HL-60 (cell line): Measurements from ENCODE around the gene PLOD3.

Source experiments
- DNase-seq, 2 experiments: peaks; one replicate each; pipeline ENCODE4 v3.0.0-alpha.2; 2010 to 2020; ENCODE audit warnings: low read depth in 1 of 2, low spot score in 1 of 2
- H3K27ac ChIP-seq: fragments of 250-450 bp; sonication (Bioruptor Pico); replicated peaks from 2 replicates; pipeline ENCODE4 v1.5.1; 2020; ENCODE audit warnings: mild to moderate bottlenecking, moderate library complexity
- H3K27me3 ChIP-seq: fragments of 250-450 bp; sonication (Bioruptor Pico); 2 replicates; pipeline ENCODE4 v1.5.1; 2021; ENCODE audit warnings: mild to moderate bottlenecking, moderate library complexity; ENCODE audit not compliant: insufficient read depth, poor library complexity, severe bottlenecking
- H3K4me3 ChIP-seq: replicated peaks from 2 replicates; pipeline ENCODE4 v1.5.1; 2011; ENCODE audit warnings: mild to moderate bottlenecking, control low read depth, low read length; ENCODE audit not compliant: insufficient read depth
- CTCF ChIP-seq: IDR thresholded peaks from one replicate; pipeline ENCODE4 v1.5.1; 2011; ENCODE audit warnings: low read length, control low read depth, inconsistent platforms; ENCODE audit not compliant: insufficient read depth
- GABPA ChIP-seq: IDR thresholded peaks from 2 replicates; pipeline ENCODE4 v1.6.1; 2012; ENCODE audit warnings: low read depth
- POLR2AphosphoS5 ChIP-seq: IDR thresholded peaks from 2 replicates; pipeline ENCODE4 v1.6.1; 2012; ENCODE audit warnings: low read depth
- SPI1 ChIP-seq: IDR thresholded peaks from 2 replicates; pipeline ENCODE4 v1.6.1; 2012; ENCODE audit warnings: low read depth, mild to moderate bottlenecking, borderline replicate concordance
- TF ChIP-seq, protein P1 (sequence below): IDR thresholded peaks from 2 replicates; pipeline ENCODE4 v1.6.1; 2012; ENCODE audit warnings: low read depth; ENCODE audit not compliant: insufficient replicate concordance

The PLOD3 gene

DNA sequence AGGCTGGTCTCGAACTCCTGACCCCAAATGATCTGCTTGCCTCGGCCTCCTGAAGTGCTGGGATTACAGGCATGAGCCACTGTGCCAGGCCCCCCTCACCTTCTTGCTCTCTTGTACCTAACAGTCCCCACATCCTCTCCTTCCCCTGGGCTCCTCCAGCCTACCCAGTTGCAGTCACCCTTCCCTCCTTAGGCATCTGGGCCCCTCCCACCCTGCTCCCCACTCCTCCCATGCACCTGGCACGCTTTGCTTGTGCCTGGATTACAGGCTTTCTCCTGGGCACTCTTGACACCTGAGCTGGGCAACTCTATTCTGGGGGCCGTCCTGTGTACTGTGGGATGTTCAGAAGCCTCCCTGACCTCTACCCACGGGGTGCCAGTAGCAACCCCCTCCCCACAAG lies 17.3 kb upstream of the PLOD3 start:
- no peak overlapping the region for H3K27ac ChIP-seq
- TF ChIP-seq GABPA (no peak), CTCF (no peak), SPI1 (no peak), POLR2AphosphoS5 (no peak)
- TF ChIP-seq, protein P1, sequence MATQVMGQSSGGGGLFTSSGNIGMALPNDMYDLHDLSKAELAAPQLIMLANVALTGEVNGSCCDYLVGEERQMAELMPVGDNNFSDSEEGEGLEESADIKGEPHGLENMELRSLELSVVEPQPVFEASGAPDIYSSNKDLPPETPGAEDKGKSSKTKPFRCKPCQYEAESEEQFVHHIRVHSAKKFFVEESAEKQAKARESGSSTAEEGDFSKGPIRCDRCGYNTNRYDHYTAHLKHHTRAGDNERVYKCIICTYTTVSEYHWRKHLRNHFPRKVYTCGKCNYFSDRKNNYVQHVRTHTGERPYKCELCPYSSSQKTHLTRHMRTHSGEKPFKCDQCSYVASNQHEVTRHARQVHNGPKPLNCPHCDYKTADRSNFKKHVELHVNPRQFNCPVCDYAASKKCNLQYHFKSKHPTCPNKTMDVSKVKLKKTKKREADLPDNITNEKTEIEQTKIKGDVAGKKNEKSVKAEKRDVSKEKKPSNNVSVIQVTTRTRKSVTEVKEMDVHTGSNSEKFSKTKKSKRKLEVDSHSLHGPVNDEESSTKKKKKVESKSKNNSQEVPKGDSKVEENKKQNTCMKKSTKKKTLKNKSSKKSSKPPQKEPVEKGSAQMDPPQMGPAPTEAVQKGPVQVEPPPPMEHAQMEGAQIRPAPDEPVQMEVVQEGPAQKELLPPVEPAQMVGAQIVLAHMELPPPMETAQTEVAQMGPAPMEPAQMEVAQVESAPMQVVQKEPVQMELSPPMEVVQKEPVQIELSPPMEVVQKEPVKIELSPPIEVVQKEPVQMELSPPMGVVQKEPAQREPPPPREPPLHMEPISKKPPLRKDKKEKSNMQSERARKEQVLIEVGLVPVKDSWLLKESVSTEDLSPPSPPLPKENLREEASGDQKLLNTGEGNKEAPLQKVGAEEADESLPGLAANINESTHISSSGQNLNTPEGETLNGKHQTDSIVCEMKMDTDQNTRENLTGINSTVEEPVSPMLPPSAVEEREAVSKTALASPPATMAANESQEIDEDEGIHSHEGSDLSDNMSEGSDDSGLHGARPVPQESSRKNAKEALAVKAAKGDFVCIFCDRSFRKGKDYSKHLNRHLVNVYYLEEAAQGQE = no peak
- no peaks in the 10 kb centered on the region for H3K27me3 ChIP-seq
- DNase-seq = no peak
- no peak overlapping the region for H3K4me3 ChIP-seq

DNA sequence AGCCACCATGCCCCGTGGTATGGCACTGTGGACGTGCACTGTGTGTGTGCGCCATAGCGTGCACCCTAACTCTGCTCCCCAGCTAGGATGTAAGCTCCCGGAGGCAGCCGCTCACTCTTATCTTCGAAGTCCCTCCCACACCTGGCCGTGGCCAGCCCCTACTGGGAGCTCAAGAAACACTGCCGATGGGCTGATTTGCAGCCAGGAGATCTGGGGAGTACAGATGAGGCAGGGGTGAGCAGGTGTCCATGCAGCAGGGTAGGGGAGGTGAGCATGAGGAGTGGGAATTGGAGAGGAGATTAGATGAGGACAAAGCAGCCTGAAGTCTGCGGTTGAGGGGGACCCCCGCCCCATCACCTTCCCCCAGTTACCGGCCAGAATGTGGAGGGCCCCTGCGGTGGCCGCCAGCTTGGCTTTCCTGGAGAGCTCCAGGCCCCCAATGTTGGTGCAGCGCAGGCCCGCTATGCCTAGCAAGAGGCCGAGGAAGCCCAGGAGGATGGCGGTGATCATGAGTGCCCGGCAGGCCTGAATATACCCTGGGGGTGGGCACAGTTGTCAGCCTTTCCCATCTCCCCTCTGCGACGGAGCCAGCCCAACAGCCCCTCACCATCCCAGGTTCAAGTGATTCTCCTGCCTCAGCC lies 16.6 kb upstream of the PLOD3 start:
- Histone ChIP-seq H3K27me3 (no peaks in the 10 kb centered on the region), H3K27ac (no peak overlapping the region), H3K4me3 (no peak overlapping the region)
- DNase-seq = no peak
- TF ChIP-seq, protein P1 = no peak
- TF ChIP-seq SPI1 (no peak), CTCF (no peak), POLR2AphosphoS5 (no peak), GABPA (no peak)

DNA sequence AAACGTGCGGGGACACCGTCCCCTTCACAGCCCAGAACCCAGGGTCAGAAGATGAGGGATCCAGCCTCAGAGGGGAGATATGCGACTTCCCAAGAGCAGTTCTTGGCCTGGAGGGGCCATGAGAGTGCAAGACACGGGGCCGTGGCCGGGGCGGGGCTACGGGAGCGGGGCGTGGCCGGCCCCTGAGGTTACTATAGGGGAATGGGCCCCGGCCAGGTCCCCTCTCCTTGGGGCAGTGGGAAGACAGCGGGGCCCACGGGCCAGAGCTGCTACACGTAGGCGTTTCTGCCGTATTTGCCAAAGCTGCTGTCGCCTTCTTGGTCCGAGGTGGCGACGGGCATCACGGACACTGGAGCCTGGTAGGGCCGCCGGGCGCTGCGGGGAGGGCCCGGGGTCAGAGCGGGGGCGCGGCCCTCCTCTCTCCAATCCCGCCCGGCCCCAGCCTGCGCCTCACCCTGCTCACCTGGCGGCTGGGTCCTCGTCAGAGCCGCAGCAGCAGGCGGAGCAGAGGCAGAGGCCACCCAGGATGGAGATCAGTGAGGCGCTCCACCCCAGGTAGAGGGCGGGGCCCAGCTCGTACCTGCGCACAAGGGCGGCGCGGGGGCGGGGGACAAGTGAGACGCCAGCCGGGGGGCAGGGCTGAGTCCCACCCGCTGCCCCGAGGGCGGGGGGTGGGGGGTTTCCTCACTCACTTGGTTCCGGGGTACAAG lies 14.9 kb upstream of the PLOD3 start:
- TF ChIP-seq GABPA (no peak), POLR2AphosphoS5 (no peak), SPI1 (no peak), CTCF (no peak)
- TF ChIP-seq, protein P1 = no peak
- Histone ChIP-seq H3K4me3 (no peak overlapping the region), H3K27ac (no peak overlapping the region), H3K27me3 (no peaks in the 10 kb centered on the region)
- DNase-seq = no peak
